Natural killer cell (primary cell): ENCODE data around the gene CMTR1. TPM values are rescaled to one million over a fixed set of nuclear protein-coding genes. Genes with fewer than 3 reads are reported as not detected.
A peak's percentile ranks its signal among the peaks of the same experiment; 100 is the strongest.

Experiments used
- ATAC-seq, 3 donors: fragments of 150-1000 bp in 2 of 3; fragments of 200-7000 bp in 1 of 3; cut with Tn5 transposase; 1 replicate in 1 of 3; 2 replicates in 2 of 3; pipeline ENCODE4 v1.10.0; 2021; ENCODE audit warnings: mild to moderate bottlenecking in 2 of 3, moderate library complexity in 2 of 3
- DNase-seq, 2 donors: peaks; one replicate each; pipeline versions ENCODE4 v3.0.0 to v3.0.0-alpha.2; 2013 to 2021; ENCODE audit warnings: mixed read lengths in 1 of 2
- H3K27ac ChIP-seq: one replicate; pipeline ENCODE4 v1.5.1; 2013; ENCODE audit warnings: mild to moderate bottlenecking, low read length
- H3K27me3 ChIP-seq: one replicate; pipeline ENCODE4 v1.6.1; 2013; ENCODE audit warnings: low read length; ENCODE audit not compliant: control insufficient read depth, insufficient read depth
- H3K36me3 ChIP-seq: one replicate; pipeline ENCODE4 v1.6.1; 2013; ENCODE audit warnings: low read length; ENCODE audit not compliant: control insufficient read depth, insufficient read depth
- H3K4me1 ChIP-seq: one replicate; pipeline ENCODE4 v1.6.1; 2013; ENCODE audit warnings: low read length; ENCODE audit not compliant: control insufficient read depth, insufficient read depth
- H3K4me3 ChIP-seq: one replicate; pipeline ENCODE4 v1.5.1; 2013; ENCODE audit warnings: low read length
- H3K9me3 ChIP-seq: one replicate; pipeline ENCODE4 v1.6.1; 2013; ENCODE audit warnings: low read length; ENCODE audit not compliant: control insufficient read depth, insufficient read depth
- H3K27ac Mint-ChIP-seq, 2 donors: one replicate each; pipeline ENCODE4 v1.8.0; 2022; ENCODE audit warnings: mild to moderate bottlenecking in 2 of 2, mixed read lengths in 2 of 2, moderate library complexity in 1 of 2
- H3K27me3 Mint-ChIP-seq, 2 donors: one replicate each; pipeline ENCODE4 v1.8.0; 2022; ENCODE audit warnings: low read depth in 2 of 2, mixed read lengths in 2 of 2
- H3K36me3 Mint-ChIP-seq: one replicate; pipeline ENCODE4 v1.8.0; 2022; ENCODE audit warnings: mixed read lengths
- H3K4me1 Mint-ChIP-seq, 2 donors: one replicate each; pipeline ENCODE4 v1.8.0; 2022; ENCODE audit warnings: mixed read lengths in 2 of 2
- H3K4me3 Mint-ChIP-seq: one replicate; pipeline ENCODE4 v1.8.0; 2022; ENCODE audit warnings: mild to moderate bottlenecking, moderate library complexity, mixed read lengths
- H3K9me3 Mint-ChIP-seq, 2 donors: one replicate each; pipeline ENCODE4 v1.8.0; 2022; ENCODE audit warnings: mixed read lengths in 2 of 2
- WGBS: methylation state at CpG from one replicate; pipeline ENCODE4 v1.1.7; 2013; ENCODE audit warnings: missing lambda C conversion rate; ENCODE audit not compliant: insufficient coverage; 5-methylcytosine and 5-hydroxymethylcytosine counted together
- intact Hi-C: fragments of 100-400 bp; cut with micrococcal nuclease; formaldehyde crosslinking; loops from one replicate; pipeline ENCODE4 v1.14.2; 2022
- total RNA-seq, 4 donors: library from RNA; stranded (reverse); fragments of 120-200 nt in 1 of 4; gene quantifications; one replicate each; pipeline versions ENCODE4 v1.2.3 to v1.2.4, GENCODE V29; 2013 to 2022
- TF ChIP-seq, protein P1 (sequence below): fragments of 200-600 bp; IDR thresholded peaks from one replicate; pipeline ENCODE4 v1.8.0; 2022; ENCODE audit warnings: antibody characterized with exemption

Gene CMTR1
- total RNA-seq, 3 donors from 2014 or later (not counting 1 experiment from before 2014, with no cell fraction given) = 85.0 to 111 (median 94.7) TPM

DNA sequence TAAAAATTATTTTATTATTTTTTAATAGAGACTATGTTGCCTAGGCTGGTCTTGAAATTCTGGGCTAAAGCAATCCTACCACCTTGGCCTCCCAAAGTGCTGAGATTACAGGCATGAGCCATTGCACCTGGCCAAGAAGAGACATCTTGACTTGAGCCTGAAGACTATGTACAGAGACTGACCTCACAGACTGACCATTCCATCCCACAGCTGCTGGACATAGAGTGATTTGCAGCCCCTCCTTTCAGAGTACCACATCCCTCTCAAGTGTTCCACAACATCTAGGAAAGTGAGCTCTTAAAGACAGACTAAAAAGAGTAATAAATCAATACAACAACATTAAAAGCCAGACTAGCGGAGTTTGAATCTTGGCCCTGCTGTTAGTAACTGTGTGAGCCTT, 40.2 kb upstream of the CMTR1 start:
- peaks cover 24% of the 10 kb centered on the region for H3K36me3 ChIP-seq
- H3K36me3 Mint-ChIP-seq = no peaks in the 10 kb centered on the region

DNA sequence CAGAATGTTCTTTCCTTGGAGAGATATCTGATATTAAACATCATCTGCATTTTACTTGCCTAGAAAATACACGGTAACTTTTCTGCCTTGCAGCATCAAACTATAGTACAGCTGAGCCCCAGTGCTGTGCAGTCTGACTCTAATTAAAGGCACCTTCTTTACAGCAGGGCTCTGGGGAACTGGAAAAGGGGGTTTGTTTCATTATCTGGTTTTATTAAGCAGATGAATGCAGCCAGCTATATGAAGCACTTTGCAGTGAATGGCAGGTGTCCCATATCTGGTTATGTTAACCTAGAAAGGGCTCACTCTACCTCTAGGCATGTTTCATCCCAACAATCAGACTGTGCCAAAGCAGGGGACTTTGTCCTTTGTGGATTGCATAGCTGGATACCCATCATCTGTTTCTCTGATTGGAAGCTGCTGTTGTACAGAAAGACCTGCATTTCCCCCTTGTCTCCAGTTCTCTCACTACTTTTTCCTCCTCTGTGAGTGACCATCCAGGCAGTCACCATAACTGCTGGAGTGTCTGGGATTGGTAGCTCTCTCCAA, 39.6 kb upstream of the CMTR1 start:
- Histone ChIP-seq H3K36me3 (peaks cover 21% of the 10 kb centered on the region), H3K4me1 (no peaks in the 10 kb centered on the region), H3K9me3 (no peaks in the 10 kb centered on the region), H3K27ac (no peak overlapping the region), H3K27me3 (no peaks in the 10 kb centered on the region), H3K4me3 (no peak overlapping the region)
- no peak overlapping the region for H3K4me3 Mint-ChIP-seq
- ATAC-seq = no peak
- intact Hi-C loops = no loop called here
- TF ChIP-seq, protein P1, sequence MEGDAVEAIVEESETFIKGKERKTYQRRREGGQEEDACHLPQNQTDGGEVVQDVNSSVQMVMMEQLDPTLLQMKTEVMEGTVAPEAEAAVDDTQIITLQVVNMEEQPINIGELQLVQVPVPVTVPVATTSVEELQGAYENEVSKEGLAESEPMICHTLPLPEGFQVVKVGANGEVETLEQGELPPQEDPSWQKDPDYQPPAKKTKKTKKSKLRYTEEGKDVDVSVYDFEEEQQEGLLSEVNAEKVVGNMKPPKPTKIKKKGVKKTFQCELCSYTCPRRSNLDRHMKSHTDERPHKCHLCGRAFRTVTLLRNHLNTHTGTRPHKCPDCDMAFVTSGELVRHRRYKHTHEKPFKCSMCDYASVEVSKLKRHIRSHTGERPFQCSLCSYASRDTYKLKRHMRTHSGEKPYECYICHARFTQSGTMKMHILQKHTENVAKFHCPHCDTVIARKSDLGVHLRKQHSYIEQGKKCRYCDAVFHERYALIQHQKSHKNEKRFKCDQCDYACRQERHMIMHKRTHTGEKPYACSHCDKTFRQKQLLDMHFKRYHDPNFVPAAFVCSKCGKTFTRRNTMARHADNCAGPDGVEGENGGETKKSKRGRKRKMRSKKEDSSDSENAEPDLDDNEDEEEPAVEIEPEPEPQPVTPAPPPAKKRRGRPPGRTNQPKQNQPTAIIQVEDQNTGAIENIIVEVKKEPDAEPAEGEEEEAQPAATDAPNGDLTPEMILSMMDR = no peak
- no peaks in the 10 kb centered on the region for H3K27me3 Mint-ChIP-seq
- no peak overlapping the region for H3K27ac Mint-ChIP-seq
- no peak for DNase-seq
- no peaks in the 10 kb centered on the region for H3K9me3 Mint-ChIP-seq
- H3K36me3 Mint-ChIP-seq = no peaks in the 10 kb centered on the region
- WGBS = 100% methylated on average over 1 of the region's 1 CpG
- peaks cover 8 to 9% of the 10 kb centered on the region in 2 donors for H3K4me1 Mint-ChIP-seq

More for the DNA sequence above, 40.2 kb upstream of the CMTR1 start:
- Mint-ChIP-seq H3K9me3 (no peaks in the 10 kb centered on the region), H3K27ac (no peak overlapping the region), H3K27me3 (no peaks in the 10 kb centered on the region), H3K4me1 (peaks cover 2 to 3% of the 10 kb centered on the region in 2 donors), H3K4me3 (no peak overlapping the region)
- Histone ChIP-seq H3K9me3 (no peaks in the 10 kb centered on the region), H3K27me3 (no peaks in the 10 kb centered on the region), H3K4me1 (no peaks in the 10 kb centered on the region), H3K27ac (no peak overlapping the region), H3K4me3 (no peak overlapping the region)
- DNase-seq = no peak
- ATAC-seq = no peak
- TF ChIP-seq, protein P1 = no peak
- intact Hi-C loops = no loop called here
- 100% methylated on average over 1 of the region's 1 CpG for WGBS

DNA sequence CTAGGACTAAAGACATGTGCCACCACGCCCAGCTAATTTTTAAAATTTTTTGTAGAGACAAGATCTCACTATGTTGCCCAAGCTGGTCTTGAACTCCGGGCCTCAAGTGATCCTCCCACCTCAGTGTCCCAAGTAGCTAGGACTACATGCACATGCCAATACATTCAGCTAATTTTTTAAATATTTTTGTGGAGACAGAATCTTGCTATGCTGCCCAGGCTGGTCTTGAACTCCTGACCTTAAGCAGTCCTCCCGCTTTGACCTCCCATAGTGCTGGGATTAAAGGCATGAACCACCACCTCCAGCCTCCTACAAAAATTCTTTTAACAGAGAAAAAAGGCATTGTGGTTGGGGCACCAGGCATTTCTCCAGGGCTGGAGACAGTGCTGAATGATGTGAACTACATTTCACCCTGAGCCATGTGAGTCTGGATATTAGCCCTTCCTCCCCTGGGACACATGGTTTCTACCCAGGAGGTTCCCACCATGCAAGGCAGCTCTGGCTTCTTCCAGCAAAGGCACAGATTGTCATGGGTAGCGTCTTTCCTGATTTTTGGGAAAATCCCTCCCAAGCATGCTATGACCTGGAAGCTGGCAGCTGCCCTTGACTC, 36.3 kb upstream of the CMTR1 start:
- no peaks in the 10 kb centered on the region for H3K4me1 ChIP-seq
- H3K4me3 Mint-ChIP-seq = no peak overlapping the region
- ATAC-seq (no peak), DNase-seq (no peak)
- H3K27ac Mint-ChIP-seq = no peak overlapping the region
- H3K9me3 Mint-ChIP-seq = no peaks in the 10 kb centered on the region
- H3K36me3 Mint-ChIP-seq = no peaks in the 10 kb centered on the region
- H3K4me1 Mint-ChIP-seq = peaks cover 16 to 19% of the 10 kb centered on the region in 2 donors
- intact Hi-C loops = no loop called here
- H3K4me3 ChIP-seq = no peak overlapping the region
- H3K27me3 ChIP-seq = no peaks in the 10 kb centered on the region
- H3K27me3 Mint-ChIP-seq = no peaks in the 10 kb centered on the region
- H3K27ac ChIP-seq = no peak overlapping the region
- no peaks in the 10 kb centered on the region for H3K9me3 ChIP-seq
- peaks cover 7% of the 10 kb centered on the region for H3K36me3 ChIP-seq
- TF ChIP-seq, protein P1 = no peak
- 92% methylated on average over 4 of the region's 4 CpGs for WGBS

DNA sequence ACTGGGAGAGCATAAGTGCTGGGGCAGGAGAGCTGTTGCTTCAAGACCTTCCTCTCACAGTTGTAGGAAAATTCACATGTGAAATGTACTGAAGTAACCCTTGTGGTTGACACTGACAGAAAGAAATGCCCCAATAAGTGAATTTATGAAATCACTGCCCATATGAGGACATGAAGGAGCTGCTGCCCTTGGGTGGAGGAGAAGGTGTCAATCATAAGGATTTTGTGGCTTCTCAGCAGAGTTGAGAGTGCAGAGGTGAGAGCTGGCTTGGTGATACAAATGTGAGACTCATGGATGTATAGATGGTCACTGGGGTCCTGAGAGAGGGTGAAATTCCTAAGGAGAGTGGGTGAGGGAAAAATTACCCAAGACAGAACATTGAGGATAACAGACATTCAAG, 33.9 kb upstream of the CMTR1 start:
- Histone ChIP-seq H3K4me1 (no peaks in the 10 kb centered on the region), H3K27ac (no peak overlapping the region), H3K27me3 (no peaks in the 10 kb centered on the region), H3K9me3 (no peaks in the 10 kb centered on the region), H3K4me3 (no peak overlapping the region), H3K36me3 (no peaks in the 10 kb centered on the region)
- ATAC-seq = peak in 2 of 3 donors; percentile 26 to 57
- no peaks in the 10 kb centered on the region for H3K36me3 Mint-ChIP-seq
- TF ChIP-seq, protein P1 = no peak
- no peak for DNase-seq
- H3K27ac Mint-ChIP-seq = peak overlapping the region in 1 of 2 donors; percentile 59
- peaks cover 16 to 19% of the 10 kb centered on the region in 2 donors for H3K4me1 Mint-ChIP-seq
- intact Hi-C loops = no loop called here
- no peaks in the 10 kb centered on the region for H3K9me3 Mint-ChIP-seq
- H3K4me3 Mint-ChIP-seq = no peak overlapping the region
- peaks cover 0 to 5% of the 10 kb centered on the region in 2 donors for H3K27me3 Mint-ChIP-seq
